ENCODE data around the gene MAP4K3. TPM values are rescaled to one million over a fixed set of nuclear protein-coding genes. Genes with fewer than 3 reads are reported as not detected.

Gene MAP4K3
- total RNA-seq, 4 donors from 2014 or later, result 49.4 to 89.0 (median 79.2) TPM

GRCh38 chr2:39313575-39313974 lies 123.5 kb downstream of the MAP4K3 start:
- peaks cover 0 to 47% of the 10 kb centered on the region in 2 donors for H3K36me3 ChIP-seq
- H3K9me3 ChIP-seq, result no peaks in the 10 kb centered on the region
- no peak overlapping the region for H3K27ac ChIP-seq
- WGBS, 2 donors (ENCODE audit: low coverage in 1 of 2), result 87% methylated on average over 4 of the region's 4 CpGs; no CpG with 5 or more reads in 1 of the 2 donors
- no peaks in the 10 kb centered on the region for H3K27me3 ChIP-seq
- TF ChIP-seq POLR2A (IDR thresholded peaks at IDR 0.05) (no peak), EP300 (IDR thresholded peaks at IDR 0.05) (no peak), POLR2AphosphoS5 (IDR thresholded peaks at IDR 0.05) (no peak)
- TF ChIP-seq, protein P1, sequence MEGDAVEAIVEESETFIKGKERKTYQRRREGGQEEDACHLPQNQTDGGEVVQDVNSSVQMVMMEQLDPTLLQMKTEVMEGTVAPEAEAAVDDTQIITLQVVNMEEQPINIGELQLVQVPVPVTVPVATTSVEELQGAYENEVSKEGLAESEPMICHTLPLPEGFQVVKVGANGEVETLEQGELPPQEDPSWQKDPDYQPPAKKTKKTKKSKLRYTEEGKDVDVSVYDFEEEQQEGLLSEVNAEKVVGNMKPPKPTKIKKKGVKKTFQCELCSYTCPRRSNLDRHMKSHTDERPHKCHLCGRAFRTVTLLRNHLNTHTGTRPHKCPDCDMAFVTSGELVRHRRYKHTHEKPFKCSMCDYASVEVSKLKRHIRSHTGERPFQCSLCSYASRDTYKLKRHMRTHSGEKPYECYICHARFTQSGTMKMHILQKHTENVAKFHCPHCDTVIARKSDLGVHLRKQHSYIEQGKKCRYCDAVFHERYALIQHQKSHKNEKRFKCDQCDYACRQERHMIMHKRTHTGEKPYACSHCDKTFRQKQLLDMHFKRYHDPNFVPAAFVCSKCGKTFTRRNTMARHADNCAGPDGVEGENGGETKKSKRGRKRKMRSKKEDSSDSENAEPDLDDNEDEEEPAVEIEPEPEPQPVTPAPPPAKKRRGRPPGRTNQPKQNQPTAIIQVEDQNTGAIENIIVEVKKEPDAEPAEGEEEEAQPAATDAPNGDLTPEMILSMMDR (IDR thresholded peaks at IDR 0.05), result no peak
- ATAC-seq, result no peak
- H3K4me3 ChIP-seq, result no peak overlapping the region
- H3K4me1 ChIP-seq, result no peaks in the 10 kb centered on the region

DNA sequence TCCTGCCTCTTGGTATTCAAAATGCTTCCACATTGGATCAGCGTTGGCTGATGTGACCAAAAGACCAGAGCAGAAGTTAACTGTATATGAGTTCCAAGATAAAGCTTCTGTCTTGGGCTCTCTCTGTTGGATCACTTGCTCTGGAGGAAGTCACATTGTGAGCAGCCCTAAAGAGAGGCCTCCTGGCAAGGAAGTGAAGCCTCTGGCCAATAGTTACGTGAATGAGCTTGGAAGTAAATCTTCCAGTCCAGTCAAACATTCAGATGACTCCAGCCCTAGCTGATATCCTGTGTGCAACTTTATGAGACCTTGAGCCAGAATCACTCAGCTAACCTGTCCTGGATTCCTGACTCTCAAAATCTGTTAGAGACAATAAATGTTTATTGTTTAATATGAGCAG lies 125.6 kb downstream of the MAP4K3 start:
- no peak for ATAC-seq
- Histone ChIP-seq H3K4me3 (no peak overlapping the region), H3K9me3 (no peaks in the 10 kb centered on the region), H3K27me3 (no peaks in the 10 kb centered on the region), H3K4me1 (no peaks in the 10 kb centered on the region), H3K36me3 (peaks cover 0 to 47% of the 10 kb centered on the region in 2 donors), H3K27ac (no peak overlapping the region)
- 100% methylated on average over 1 of the region's 2 CpGs; no CpG with 5 or more reads in 1 of the 2 donors for WGBS, 2 donors (ENCODE audit: low coverage in 1 of 2)
- TF ChIP-seq EP300 (IDR thresholded peaks at IDR 0.05) (no peak), POLR2A (IDR thresholded peaks at IDR 0.05) (no peak), POLR2AphosphoS5 (IDR thresholded peaks at IDR 0.05) (no peak)
- TF ChIP-seq, protein P1 (IDR thresholded peaks at IDR 0.05), result no peak

DNA sequence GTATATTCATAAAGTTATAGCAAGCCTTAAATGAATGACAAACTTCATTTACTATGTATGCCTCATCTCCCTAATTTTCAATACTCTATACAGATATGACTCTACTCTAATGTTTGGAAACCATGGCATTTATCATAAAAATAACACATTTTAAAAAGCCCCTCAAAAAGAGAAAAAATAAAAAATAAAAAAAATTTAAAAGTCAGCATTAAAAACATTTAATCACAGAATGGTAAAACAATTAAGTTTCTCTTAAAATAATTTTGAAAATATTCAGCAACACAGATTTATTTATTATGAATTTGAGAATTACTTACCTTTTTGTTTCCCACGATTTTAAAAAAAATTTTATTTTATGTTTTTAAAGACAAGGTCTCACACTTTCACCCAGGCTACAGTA lies 128.3 kb downstream of the MAP4K3 start:
- Histone ChIP-seq H3K27ac (no peak overlapping the region), H3K36me3 (peaks cover 0 to 33% of the 10 kb centered on the region in 2 donors), H3K27me3 (no peaks in the 10 kb centered on the region), H3K9me3 (no peaks in the 10 kb centered on the region), H3K4me3 (no peak overlapping the region), H3K4me1 (no peaks in the 10 kb centered on the region)
- WGBS, 2 donors (ENCODE audit: low coverage in 1 of 2), result 75 to 82% methylated on average over 1 of the region's 1 CpG
- TF ChIP-seq, protein P1 (IDR thresholded peaks at IDR 0.05), result no peak
- TF ChIP-seq EP300 (IDR thresholded peaks at IDR 0.05), result no peak
- no peak for TF ChIP-seq POLR2A (IDR thresholded peaks at IDR 0.05)
- no peak for TF ChIP-seq POLR2AphosphoS5 (IDR thresholded peaks at IDR 0.05)
- ATAC-seq, result no peak

GRCh38 chr2:39306626-39307025 lies 130.5 kb downstream of the MAP4K3 start:
- Histone ChIP-seq H3K27me3 (no peaks in the 10 kb centered on the region), H3K9me3 (no peaks in the 10 kb centered on the region), H3K36me3 (peaks cover 0 to 11% of the 10 kb centered on the region in 2 donors), H3K4me3 (no peak overlapping the region), H3K27ac (no peak overlapping the region), H3K4me1 (no peaks in the 10 kb centered on the region)
- TF ChIP-seq POLR2AphosphoS5 (IDR thresholded peaks at IDR 0.05), result no peak
- no peak for ATAC-seq
- 77% methylated on average over 1 of the region's 1 CpG; no CpG with 5 or more reads in 1 of the 2 donors for whole genome bisulfite sequencing, 2 donors (ENCODE audit: low coverage in 1 of 2)

GRCh38 chr2:39304729-39305128 lies 132.4 kb downstream of the MAP4K3 start:
- 97% methylated on average over 4 of the region's 4 CpGs for WGBS, 2 donors (ENCODE audit: low coverage in 1 of 2)
- H3K27me3 ChIP-seq, result no peaks in the 10 kb centered on the region
- no peak overlapping the region for H3K4me3 ChIP-seq
- no peak for ATAC-seq
- no peaks in the 10 kb centered on the region for H3K4me1 ChIP-seq
- H3K36me3 ChIP-seq, result no peaks in the 10 kb centered on the region
- TF ChIP-seq POLR2A (IDR thresholded peaks at IDR 0.05) (no peak), POLR2AphosphoS5 (IDR thresholded peaks at IDR 0.05) (no peak), EP300 (IDR thresholded peaks at IDR 0.05) (no peak)
- TF ChIP-seq, protein P1 (IDR thresholded peaks at IDR 0.05), result no peak
- H3K27ac ChIP-seq, result no peak overlapping the region
- no peaks in the 10 kb centered on the region for H3K9me3 ChIP-seq
